ENCODE measurements around the gene ABCB8. TPM values are rescaled to one million over a fixed set of nuclear protein-coding genes. Genes with fewer than 3 reads are reported as not detected.

ABCB8 gene
- total RNA-seq, 1 donor from 2014 or later, result 28.3 TPM

- Histone ChIP-seq H3K9me3 (replicated peaks) (no peaks in the 10 kb centered on the region), H3K27me3 (ENCODE audit: low read depth) (no peaks in the 10 kb centered on the region), H3K27ac (replicated peaks) (no peak overlapping the region), H3K4me1 (peaks cover 43% of the 10 kb centered on the region), H3K36me3 (peaks cover 64% of the 10 kb centered on the region), H3K4me3 (no peak overlapping the region)
- DNase-seq, result no peak
- TF ChIP-seq CTCF (IDR thresholded peaks at IDR 0.05; ENCODE audit: borderline replicate concordance), result no peak
- intact Hi-C loops (cut with micrococcal nuclease), result no loop called here
Measured at GRCh38 chr7:151065516-151065915, 37.3 kb downstream of the ABCB8 start.

- Histone ChIP-seq H3K27me3 (ENCODE audit: low read depth) (no peaks in the 10 kb centered on the region), H3K36me3 (peaks cover 73% of the 10 kb centered on the region), H3K4me3 (no peak overlapping the region), H3K9me3 (replicated peaks) (no peaks in the 10 kb centered on the region), H3K27ac (replicated peaks) (no peak overlapping the region), H3K4me1 (peaks cover 34% of the 10 kb centered on the region)
- intact Hi-C loops (cut with micrococcal nuclease), result no loop called here
- no peak for DNase-seq
- TF ChIP-seq CTCF (IDR thresholded peaks at IDR 0.05; ENCODE audit: borderline replicate concordance), result no peak
Measured at GRCh38 chr7:151066273-151066974, 38.2 kb downstream of the ABCB8 start.

- peaks cover 16% of the 10 kb centered on the region for H3K4me1 ChIP-seq
- H3K27ac ChIP-seq (replicated peaks), result no peak overlapping the region
- H3K4me3 ChIP-seq, result no peak overlapping the region
- intact Hi-C loops (cut with micrococcal nuclease), result no loop called here
- DNase-seq, result no peak
- no peak for TF ChIP-seq CTCF (IDR thresholded peaks at IDR 0.05; ENCODE audit: borderline replicate concordance)
- no peaks in the 10 kb centered on the region for H3K27me3 ChIP-seq (ENCODE audit: low read depth)
- H3K36me3 ChIP-seq, result peaks cover 91% of the 10 kb centered on the region
- no peaks in the 10 kb centered on the region for H3K9me3 ChIP-seq (replicated peaks)
Measured at GRCh38 chr7:151068069-151068773, 40.0 kb downstream of the ABCB8 start.

- Histone ChIP-seq H3K4me3 (no peak overlapping the region), H3K9me3 (replicated peaks) (no peaks in the 10 kb centered on the region), H3K4me1 (peaks cover 5% of the 10 kb centered on the region), H3K27ac (replicated peaks) (no peak overlapping the region), H3K27me3 (ENCODE audit: low read depth) (no peaks in the 10 kb centered on the region), H3K36me3 (peaks cover 98% of the 10 kb centered on the region)
- no peak for TF ChIP-seq CTCF (IDR thresholded peaks at IDR 0.05; ENCODE audit: borderline replicate concordance)
- intact Hi-C loops (cut with micrococcal nuclease), result no loop called here
- DNase-seq, result no peak
Measured at GRCh38 chr7:151069841-151070573, 41.8 kb downstream of the ABCB8 start.

GRCh38 chr7:151070574-151070960, 42.3 kb downstream of the ABCB8 start:
- H3K36me3 ChIP-seq, result peaks cover 100% of the 10 kb centered on the region
- no peak overlapping the region for H3K4me3 ChIP-seq
- intact Hi-C loops (cut with micrococcal nuclease), result no loop called here
- TF ChIP-seq CTCF (IDR thresholded peaks at IDR 0.05; ENCODE audit: borderline replicate concordance), result no peak
- no peaks in the 10 kb centered on the region for H3K4me1 ChIP-seq
- no peaks in the 10 kb centered on the region for H3K9me3 ChIP-seq (replicated peaks)
- DNase-seq, result no peak
- H3K27ac ChIP-seq (replicated peaks), result no peak overlapping the region
- no peaks in the 10 kb centered on the region for H3K27me3 ChIP-seq (ENCODE audit: low read depth)

Data from left ventricle myocardium inferior (tissue), 1 donor.